ENCODE data around the gene CDH22.
A peak's percentile ranks its signal among the peaks of the same experiment; 100 is the strongest.

CDH22 gene

DNA sequence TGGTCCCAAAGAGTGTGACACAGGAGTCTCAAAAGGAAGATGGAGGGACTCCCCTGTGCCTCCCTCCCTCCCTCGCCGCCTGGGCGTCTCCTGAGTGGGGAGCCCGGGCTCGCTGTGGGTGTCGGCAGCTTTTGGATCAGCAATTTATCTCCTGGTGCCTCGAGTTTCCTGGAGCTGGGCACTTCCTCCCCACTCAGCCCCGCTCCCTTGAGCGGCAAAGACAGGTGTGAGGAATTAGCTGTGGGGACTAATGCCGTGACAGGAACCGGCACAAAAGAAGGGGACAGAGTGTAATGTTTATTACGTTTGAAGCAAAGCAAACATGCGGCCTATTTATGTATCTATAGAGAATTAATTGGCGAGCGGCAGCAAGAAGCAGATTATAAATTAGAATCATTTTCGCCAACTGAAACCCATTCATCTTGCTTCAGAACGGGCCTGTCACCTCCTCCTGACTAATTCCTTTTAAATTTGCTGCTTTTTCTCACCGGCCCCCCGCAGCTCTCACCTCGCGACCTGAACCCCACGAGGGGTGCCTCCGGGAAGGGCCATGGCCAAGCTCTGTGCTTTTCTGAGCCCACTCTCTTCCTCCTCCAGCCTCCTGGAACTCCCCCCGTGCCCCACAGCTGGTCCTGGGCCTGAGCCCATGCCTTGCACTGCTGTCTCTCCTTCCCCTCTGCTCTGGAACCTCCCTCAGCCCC, 8.8 kb upstream of the CDH22 start:
- DNase-seq, result no peak

DNA sequence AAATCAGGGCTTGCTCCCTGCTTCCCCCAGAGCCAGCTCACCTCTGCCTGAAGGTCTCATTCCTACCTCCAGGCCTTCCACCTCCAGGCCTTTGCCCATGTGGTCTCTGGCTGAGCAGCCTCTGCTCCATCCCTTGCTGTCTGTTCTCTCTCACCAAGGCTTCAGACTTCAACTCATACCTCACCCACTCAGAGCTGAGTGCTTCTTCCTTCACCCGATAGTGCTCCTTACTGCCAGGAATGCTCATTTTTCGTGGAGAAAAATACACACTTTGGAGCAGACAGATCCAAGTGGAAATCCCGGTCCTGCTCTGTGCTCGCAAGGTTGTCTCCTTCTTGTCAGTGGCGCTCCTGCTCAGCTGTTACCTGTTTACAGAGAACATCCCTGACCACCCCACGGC, 7.0 kb upstream of the CDH22 start:
- DNase-seq, result no peak

DNA sequence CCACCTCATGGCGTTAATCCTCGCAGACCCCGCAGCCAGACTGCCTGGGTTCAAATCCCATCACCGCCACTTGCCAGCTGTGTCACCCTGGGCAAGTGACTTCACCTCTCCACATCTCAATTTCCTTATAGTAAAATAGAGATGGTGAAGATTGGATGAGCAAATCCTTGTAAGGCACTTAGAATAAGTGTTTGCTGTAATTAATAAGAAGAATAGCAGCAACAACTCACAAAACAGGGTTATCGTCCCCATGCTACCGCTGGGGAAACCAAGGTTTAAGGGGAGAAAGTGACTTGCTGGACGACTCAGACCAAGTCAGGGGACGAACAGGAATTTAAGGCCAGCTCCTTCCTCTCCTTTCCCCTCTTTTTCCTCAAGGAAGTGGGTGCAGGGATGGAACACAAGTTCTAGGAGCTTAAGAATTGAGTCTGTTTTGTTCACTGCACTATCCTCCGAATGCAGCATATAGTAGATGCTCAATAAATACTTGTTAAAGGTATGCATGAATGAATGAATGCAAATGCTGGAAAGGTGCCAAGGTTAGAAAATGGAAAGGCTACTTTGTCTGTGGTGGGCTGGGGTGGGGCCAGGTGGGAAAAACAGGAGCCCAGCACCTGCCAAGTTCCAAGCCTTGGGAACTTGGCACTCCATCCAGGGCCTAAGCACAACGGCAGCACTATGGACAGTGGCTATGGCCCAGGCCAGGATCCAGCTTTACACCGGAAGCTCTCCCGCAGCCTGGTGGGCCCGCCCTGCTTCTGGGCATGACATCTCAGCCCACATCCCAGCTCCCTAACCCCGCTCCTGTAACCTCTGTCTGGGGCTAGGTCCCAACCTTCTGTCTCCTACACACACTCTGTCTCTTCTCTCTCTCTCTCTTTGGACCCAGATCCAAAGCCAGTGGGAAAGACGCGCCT, 4.9 kb upstream of the CDH22 start:
- no peak for DNase-seq

DNA sequence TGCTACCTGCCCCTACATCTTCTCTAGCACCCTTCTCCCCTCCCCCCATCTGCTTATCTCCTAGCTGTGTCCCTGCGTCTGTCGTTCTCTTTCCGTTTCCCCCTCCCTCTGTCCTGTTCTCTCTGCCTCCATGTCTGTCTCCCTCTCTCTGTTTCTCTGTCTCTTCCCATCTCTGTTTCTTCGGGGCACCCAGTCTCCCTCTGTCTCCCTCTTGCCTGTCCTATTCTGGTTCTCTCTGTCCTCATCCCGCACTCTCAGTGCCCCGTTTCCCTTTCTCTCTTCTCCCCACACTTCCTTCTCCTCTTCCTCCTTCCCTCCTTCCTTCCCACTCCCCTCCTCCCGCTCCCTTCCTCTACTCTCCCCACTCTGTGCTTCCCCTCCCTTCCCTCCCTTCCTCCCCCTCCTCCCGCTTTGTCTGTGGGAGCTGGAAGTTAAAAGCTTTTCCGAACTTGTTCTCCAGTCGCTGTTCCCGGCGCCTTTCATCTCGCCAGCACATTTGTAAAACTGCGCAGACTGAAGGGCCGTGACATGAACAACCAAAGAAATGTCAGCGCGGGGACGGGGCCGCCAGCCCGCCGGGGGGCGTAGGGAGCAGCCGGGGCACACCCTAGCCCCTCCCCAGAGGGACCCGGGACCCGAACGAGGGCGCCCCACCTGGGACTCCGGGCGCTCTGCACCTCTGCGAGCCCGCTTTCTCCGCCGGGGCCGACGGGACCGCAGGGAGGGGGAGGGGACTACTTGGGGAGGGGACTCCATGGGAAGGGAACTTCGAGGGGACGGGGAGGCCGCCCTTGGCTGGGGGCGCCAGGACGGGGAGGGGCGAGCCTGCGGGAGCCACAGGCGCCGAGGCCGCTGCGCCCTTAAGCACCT, 4.0 kb upstream of the CDH22 start:
- no peak for DNase-seq

DNA sequence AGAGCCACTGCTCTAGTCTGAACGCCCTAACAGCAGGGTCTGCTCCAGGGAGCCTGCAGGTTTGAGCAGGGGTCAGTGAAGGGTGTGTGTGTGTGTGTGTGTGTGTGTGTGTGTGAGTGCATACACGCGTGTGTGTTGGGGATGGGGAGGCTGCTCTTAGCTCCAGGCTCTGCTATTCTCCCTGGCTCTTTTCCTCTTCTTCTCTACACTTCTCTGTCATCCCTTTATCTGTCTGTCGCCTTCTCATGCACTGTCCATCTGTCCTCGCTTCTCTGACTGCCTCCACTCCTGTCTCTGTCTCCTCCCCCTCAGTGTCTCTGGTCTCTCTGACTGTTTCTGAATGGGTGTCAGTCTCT, 3.4 kb upstream of the CDH22 start:
- no peak for DNase-seq

DNA sequence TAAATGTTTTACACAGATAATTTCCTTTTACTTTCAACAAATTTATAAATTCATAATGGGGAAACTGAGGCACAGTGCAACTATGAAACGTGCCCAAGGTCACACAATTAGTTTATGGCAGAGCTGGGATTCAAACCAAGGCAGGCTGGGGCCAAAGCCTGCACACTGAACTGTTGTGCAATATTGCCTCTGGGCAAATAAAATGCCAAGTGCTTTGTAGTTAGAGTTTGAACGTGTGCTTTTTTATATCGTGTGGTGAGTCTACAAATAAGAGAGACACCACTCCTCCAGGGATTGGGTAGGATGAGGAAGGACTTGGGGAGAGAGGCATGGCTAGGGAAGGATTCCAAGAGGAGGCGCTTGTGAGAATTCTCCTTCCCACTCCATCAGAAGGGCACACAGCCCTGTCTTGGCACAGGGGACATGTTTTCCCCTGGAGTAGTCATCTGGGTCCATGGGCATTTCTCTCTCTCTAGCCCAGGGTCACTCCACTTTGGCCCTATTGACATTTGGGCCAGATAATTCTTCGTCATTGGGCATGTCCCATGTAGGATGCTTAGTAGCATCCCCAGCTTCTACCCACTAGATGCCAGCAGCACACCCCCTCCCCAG, 2.8 kb upstream of the CDH22 start:
- no peak for DNase-seq

DNA sequence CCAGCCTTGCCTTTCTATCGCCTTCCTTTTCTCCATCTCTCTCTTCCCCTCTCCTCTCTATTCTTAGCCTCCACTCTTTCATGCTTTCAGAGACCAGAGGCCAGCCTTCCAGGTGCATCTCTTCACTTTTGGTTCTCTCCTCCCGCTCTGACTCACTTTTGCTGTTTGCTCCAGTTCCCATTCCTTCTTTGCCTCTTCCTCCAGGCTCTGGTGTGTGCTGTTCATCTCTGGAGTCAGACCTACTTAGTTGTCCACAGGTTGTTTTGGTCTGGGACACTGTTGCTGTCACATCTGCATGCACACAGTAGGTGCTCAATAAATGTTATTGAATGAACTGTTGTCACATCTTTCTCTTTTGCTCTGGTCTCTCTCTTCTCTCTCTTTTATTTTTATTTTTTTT, 1.6 kb upstream of the CDH22 start:
- DNase-seq, result no peak

DNA sequence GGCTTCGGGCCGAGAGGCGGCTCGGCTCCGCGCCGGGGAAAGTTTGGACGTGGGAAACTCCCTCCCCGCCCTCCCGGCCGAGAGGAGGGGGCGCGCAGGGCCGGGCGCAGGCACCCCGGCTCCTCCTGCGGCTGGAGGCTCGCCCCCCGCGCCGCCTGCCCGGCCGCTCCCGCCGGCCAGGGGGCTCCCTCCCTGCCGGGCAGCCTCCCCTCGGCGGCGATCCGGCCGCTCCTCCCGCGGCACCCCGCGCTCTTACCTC, 370 bp downstream of the CDH22 start:
- DNase-seq, result no peak

DNA sequence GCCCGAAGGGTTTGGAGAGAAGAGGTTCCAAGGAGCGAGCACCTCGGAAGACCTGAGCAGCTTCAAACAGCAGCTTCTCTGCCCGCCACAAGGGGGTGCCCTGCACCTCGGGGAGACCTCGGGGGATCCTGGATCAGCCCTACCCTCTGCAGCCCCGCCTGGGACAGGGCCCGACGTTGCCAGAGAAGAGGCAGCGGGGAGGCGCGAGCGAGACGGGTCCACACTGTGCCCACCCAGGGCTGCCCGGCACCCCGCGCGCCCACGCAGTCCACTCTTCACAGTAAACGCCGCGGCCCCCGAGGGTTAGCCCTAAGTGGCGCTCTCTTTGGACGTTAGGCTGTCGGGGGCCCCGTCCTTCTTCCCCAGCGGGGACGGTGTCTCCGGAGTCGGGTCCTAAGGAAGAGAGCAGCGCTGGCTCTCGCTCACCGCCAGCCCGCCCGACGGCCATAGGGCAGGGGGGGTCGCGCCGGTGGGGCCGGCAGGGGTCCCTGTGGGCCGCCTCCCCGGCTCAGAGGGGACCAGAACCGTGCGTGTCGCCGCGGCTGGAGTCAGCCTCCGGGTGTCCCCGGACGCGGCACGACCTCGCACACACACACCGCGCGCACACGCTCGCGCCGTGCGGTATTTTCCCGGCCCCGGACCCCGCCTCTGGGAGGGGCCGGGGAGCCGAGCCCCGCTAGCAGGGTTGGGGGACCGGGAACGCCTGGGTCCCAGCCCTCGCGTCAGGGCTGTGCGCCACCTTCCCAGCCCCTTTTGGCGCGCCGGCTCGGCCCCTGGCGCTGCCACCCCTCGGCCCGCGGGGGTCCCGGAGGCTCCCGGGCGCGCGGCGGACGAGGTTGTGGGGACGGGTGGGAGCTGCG, 929 bp downstream of the CDH22 start:
- DNase-seq, result peak; percentile 73

DNA sequence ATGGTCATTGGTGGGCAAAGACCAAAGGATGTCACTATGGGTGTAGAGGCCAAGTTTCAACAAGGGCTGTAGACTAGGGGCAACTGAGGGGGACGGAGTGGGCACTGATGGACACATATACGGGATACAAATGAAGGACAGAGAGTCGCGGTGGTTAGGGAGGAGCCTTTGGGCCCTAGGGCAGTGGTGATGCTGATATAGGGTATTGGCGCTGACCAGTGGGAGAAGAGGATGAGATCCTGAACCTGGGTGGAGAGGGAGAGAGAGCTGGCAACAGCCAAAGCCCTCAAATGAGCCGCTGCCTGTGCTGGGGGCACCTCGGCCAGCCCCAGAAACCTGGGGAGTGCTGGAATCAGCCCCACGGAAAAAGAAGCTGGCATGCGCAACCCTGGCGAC, 1.6 kb downstream of the CDH22 start:
- no peak for DNase-seq

DNA sequence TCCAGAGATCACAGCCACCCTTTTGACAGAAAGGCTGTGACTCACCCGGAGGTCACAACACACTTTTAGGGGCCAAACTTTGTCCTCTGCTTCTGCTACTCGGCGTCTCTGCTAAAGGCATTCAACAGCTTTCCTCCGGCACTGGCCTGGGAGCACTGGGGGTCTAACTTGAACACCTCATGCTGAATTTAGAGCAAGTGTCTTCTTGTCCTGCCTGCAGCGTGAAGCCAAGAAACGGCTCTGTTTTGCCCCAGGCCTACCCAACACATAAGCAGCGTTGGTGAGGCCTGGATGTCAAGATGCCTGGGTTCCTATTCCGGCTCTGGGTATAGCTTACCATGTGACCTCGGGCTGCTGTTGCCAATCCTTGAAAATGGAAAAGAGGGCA, 2.3 kb downstream of the CDH22 start:
- DNase-seq, result no peak

DNA sequence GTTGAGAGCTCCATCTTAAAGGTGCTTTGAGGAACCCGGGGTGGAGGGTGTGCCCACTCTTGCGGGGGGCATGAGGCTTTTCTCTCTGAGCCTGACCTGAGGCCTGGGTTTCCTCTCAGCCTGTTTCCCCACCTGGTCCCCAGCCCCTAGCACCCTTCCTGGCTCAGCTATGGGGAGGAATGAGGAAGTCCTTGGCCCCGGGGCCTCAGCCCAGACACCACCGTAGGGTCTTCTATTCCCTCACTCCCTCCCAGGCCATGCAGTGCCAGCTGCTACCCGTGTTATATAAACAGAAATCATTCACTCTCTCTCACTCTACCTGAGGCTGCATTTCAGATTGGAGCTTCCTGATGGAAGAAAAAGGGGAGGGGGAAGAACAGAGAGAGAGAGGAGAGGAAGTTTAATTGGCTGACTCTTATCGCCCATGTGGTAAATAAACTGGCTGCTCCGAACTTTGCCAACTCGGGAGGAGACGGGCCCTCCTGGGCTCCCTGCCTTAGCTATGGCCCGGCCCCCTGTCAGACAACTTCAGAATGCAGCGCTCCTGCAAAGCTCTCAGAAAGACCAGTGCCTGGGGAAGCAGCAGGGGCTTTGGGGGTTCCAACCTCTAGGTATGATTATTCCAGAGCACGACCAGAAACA, 2.8 kb downstream of the CDH22 start:
- DNase-seq, result no peak

DNA sequence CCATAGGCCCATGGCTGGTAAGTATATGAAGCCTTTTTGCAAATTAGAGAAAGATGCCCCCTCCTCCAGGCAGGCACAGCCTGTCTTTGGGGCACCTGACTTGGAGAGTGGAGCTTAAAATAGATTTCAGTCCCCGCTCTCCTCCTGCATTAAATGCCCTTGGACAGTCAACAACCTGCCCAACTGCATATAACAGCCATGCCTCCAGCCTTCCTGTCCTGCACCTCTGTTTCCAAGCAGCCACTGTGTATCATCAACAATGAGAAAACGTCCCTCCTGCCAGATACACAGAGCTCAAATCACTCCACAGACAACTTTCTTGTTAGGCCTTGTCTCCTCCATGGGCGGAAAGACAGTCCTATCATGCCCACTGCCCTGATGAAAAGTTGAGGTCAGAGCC, 3.4 kb downstream of the CDH22 start:
- DNase-seq, result no peak

DNA sequence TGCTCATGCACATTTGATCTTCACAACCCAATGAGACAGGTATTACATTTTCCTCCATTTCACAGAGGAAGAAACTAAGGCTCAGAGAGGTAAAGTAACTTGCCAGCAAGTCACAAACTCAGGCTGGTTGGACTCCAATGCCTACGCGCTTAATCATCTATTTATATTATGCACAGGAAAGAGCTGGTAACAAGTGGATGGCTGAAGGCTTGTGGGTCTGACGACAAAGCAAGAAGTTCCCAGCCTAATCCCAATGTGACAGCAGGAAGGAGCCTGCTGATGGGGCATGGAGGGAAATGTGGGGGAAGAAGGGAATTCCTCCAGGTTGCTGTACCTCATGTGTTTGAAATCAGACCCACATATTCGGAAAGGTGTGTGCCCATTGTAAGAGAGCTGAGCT, 3.9 kb downstream of the CDH22 start:
- no peak for DNase-seq

DNA sequence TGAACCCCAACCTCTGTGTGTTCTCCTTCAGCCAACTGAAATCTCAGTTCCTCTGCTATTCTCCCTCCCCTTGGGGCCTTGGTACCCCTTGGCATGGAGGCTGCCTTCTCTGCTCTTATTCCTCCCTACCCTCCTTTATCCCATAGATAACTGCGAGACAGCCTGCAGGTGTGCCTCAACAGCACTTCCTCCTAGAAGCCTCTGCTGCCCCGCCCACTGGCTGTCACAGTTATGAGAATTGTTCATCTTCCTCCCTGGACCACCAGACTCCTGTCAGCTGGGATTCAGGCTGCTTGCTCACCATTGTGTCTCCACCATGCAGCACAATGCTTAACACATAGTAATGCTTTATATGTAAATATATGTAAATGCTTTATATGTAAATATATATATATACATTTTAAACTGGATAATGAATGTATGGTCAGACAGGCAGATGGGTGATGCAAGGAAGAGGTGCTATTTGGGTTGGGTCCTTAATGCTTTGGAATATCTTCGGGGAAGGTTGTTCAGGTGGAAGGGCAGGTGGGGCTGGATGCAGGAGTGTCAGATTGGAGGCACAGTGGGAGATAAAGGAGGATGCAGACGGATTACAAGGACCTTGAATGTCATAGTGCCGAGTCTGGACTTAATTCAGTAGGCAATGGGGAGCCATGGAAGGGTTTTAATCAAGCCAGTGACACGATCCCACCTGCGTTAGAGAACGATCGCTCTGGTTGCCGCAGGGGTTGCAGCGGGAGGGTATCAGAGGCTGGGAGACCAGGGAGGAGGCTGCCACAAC, 4.9 kb downstream of the CDH22 start:
- DNase-seq, result no peak

DNA sequence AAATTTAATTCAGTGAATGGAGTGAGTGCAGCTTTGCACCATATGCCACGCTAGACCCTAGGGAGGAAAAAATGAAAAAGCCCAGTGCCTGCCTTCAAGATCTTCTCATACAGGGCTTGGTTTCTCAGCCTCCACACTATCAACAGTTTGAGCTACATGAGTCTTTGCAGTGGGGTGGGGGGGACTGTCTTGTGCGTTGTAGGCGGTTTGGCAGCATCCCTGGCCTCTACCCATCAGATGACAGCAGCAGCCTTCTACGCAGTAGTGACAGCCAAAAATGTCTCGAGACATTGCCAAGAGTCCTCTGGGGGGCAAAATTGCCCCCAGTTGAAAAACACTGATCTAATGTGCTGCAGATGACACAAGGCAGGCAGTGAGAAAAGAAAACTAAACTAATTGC, 6.2 kb downstream of the CDH22 start:
- DNase-seq, result no peak

DNA sequence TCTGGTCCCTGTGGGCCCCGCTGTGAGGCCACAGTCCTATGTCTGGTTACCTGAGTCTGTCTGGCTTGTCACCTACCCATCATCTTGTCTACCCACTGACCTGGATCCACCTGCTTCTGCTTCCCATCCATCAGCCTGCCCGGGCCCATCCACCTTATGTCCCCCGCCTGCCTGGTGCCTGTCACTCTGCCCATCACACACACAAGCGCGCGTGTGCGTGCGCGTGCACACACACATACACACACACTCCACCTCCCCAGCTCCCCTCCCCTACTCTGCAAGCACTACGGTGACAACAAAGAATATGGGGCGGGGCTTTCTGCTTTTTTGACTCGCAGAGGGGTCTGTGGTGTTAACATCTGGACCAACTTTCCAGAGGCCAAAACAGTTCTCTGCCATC, 8.0 kb downstream of the CDH22 start:
- DNase-seq, result no peak

DNA sequence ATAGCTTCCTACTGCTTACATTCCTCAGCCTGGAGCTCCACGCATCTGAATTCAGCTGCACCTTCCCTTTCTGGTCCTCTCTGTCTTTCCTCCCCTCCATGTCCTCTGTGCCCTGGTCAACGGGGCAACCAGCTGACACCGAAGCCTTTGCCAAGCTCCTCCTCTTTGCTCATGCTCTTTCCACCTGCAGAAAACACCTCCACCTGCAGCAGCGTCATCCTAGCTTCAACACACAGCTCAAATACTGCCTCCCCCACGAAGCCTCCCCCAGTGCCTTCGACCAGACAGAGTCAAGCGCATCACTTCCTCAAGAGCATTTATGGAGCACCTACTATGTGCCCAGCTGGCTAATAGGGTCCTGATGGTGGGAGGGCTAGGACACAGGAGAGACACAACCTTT, 9.2 kb downstream of the CDH22 start:
- no peak for DNase-seq

DNA sequence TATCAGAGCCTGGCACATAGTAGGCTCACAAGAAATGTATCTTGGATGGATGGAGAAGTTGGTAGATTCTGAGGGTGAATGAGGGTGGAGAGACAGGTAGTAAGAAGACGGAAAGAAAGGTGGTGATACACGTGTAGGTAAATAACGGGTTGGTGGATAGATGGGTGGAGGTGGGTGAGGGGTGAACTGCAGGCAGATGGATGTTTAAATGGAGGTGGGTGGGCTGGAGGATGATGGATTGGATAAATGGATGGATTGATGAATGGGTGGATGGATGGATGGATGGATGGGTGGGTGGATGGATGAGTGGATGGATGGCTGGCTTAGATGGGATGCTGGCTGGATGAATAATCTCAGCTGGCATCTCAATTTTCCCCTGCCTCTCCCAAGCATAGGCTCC, 9.9 kb downstream of the CDH22 start:
- no peak for DNase-seq

DNA sequence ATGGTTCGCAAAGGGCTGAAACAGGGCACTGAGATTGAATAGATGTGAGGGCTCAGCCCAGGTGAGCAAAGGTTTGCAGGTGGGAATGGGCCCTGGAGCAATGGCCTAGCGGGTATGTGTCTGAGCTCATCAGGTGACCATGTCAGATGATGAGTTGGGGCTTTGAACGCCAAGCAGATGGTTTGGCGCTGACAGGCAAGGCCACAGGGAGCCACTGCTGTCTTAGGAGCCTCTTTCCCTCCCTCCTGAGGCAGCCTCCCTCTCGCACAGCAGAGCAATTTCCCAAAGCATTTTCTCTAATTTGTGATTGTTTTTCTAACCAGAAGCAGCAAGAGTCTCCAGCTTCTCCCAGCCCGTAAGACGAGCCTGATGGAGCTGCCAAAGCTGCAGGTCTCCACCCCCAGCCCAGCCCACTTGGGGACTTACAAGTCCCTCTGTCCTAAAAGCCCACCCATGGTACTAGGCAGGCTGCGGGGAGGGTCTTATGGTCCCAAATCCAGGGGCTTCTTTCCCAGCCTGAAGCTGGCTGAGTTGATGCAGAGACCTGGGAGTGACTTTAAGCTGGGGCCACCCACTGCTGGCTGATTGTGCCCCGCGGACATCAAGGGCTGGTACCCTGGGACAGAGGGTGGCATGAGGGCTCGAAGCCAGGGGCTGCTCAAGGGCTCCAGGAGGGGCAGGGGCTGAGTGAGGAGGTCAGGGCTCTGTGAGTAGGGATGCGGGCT, 11.6 kb downstream of the CDH22 start:
- DNase-seq, result no peak

Data from CD4-positive, alpha-beta T cell treated with Interleukin-17A for 1 hour (primary cell).